Naive thymus-derived CD4-positive, alpha-beta T cell (primary cell): ENCODE data around the gene LYZL6. TPM values are rescaled to one million over a fixed set of nuclear protein-coding genes. Genes with fewer than 3 reads are reported as not detected.

Source experiments
- ATAC-seq: fragments of 150-1000 bp; cut with Tn5 transposase; 2 replicates; pipeline ENCODE4 v1.10.0; 2021; ENCODE audit warnings: mild to moderate bottlenecking, moderate library complexity
- CTCF ChIA-PET: fragments of 350-600 bp; sonication (Branson Sonifier 250); formaldehyde crosslinking; loops from one replicate; lab custom pipeline; 2021; ENCODE audit warnings: antibody characterized with exemption; lab: Charles Lee
- POLR2A ChIA-PET: fragments of 350-600 bp; sonication (Branson Sonifier 250); formaldehyde crosslinking; loops from one replicate; lab custom pipeline; 2021; ENCODE audit warnings: antibody characterized with exemption, inconsistent platforms; lab: Charles Lee
- DNase-seq, 9 donors: peaks; one replicate each; pipeline versions ENCODE4 v3.0.0 to v3.0.0-alpha.2; 2020 to 2022; ENCODE audit warnings: mixed read lengths in 1 of 9
- H3K27ac ChIP-seq: one replicate; pipeline ENCODE4 v1.7.0; 2013; ENCODE audit warnings: mild to moderate bottlenecking, low read depth, low read length, moderate library complexity
- H3K27me3 ChIP-seq, 2 donors: one replicate each; pipeline ENCODE4 v1.7.0; 2013; ENCODE audit warnings: low read length in 2 of 2, mild to moderate bottlenecking in 2 of 2, moderate library complexity in 2 of 2; ENCODE audit not compliant: control insufficient read depth in 2 of 2, insufficient read depth in 2 of 2
- H3K36me3 ChIP-seq, 3 experiments: 1 replicate in 2 of 3; 2 replicates in 1 of 3; pipeline ENCODE4 v1.7.0; 2013; ENCODE audit warnings: low read length in 3 of 3, mild to moderate bottlenecking in 3 of 3, moderate library complexity in 1 of 3; ENCODE audit not compliant: insufficient read depth in 3 of 3, control insufficient read depth in 2 of 3
- H3K4me1 ChIP-seq, 2 donors: one replicate each; pipeline ENCODE4 v1.7.0; 2013; ENCODE audit warnings: low read length in 2 of 2, mild to moderate bottlenecking in 2 of 2, moderate library complexity in 1 of 2; ENCODE audit not compliant: control insufficient read depth in 2 of 2, insufficient read depth in 2 of 2
- H3K4me3 ChIP-seq: 2 replicates; pipeline ENCODE4 v1.7.0; 2013; ENCODE audit warnings: mild to moderate bottlenecking, low read length
- H3K9me3 ChIP-seq, 3 experiments: 1 replicate in 2 of 3; 2 replicates in 1 of 3; pipeline ENCODE4 v1.7.0; 2013; ENCODE audit warnings: low read length in 3 of 3; ENCODE audit not compliant: control insufficient read depth in 2 of 3
- H3K27ac Mint-ChIP-seq, 9 donors: one replicate each; pipeline ENCODE4 v1.8.0; 2020 to 2022; ENCODE audit warnings: mixed read lengths in 9 of 9, mild to moderate bottlenecking in 8 of 9, moderate library complexity in 5 of 9, inconsistent platforms in 2 of 9
- H3K27me3 Mint-ChIP-seq, 5 donors: one replicate each; pipeline ENCODE4 v1.8.0; 2021 to 2022; ENCODE audit warnings: mixed read lengths in 5 of 5, mild to moderate bottlenecking in 1 of 5
- H3K36me3 Mint-ChIP-seq, 5 donors: one replicate each; pipeline ENCODE4 v1.8.0; 2020 to 2022; ENCODE audit warnings: mixed read lengths in 5 of 5, mild to moderate bottlenecking in 3 of 5, inconsistent platforms in 1 of 5
- H3K4me1 Mint-ChIP-seq, 7 donors: one replicate each; pipeline ENCODE4 v1.8.0; 2020 to 2022; ENCODE audit warnings: mixed read lengths in 7 of 7, mild to moderate bottlenecking in 3 of 7, inconsistent platforms in 1 of 7
- H3K4me3 Mint-ChIP-seq, 10 donors: one replicate each; pipeline ENCODE4 v1.8.0; 2020 to 2022; ENCODE audit warnings: mild to moderate bottlenecking in 10 of 10, mixed read lengths in 10 of 10, moderate library complexity in 6 of 10, inconsistent platforms in 2 of 10
- H3K9me3 Mint-ChIP-seq, 11 donors: one replicate each; pipeline ENCODE4 v1.8.0; 2020 to 2022; ENCODE audit warnings: mixed read lengths in 11 of 11, mild to moderate bottlenecking in 4 of 11, inconsistent platforms in 1 of 11, moderate library complexity in 1 of 11
- intact Hi-C, 2 donors: fragments of 100-400 bp; cut with micrococcal nuclease; formaldehyde crosslinking; loops; one replicate each; pipeline ENCODE4 v1.15.1; 2023
- polyA plus RNA-seq, 2 donors: library from polyadenylated mRNA; unstranded; fragments of 300-500 nt; fragmentation: Illumina TruSeq; gene quantifications; one replicate each; pipeline ENCODE4 v1.2.3, GENCODE V29; 2021
- total RNA-seq, 6 experiments: library from RNA in 5 of 6; stranded (reverse) in 5 of 6; gene quantifications; 1 replicate in 5 of 6; 2 replicates in 1 of 6; pipeline ENCODE4 v1.2.3 and lab custom pipeline; 2021 to 2026

The LYZL6 gene
- total and polyA plus RNA-seq, 7 experiments from 2014 or later: not detected

- Histone ChIP-seq H3K27me3 (no peaks in the 10 kb centered on the region), H3K4me3 (no peak overlapping the region), H3K9me3 (no peaks in the 10 kb centered on the region), H3K27ac (no peak overlapping the region), H3K36me3 (no peaks in the 10 kb centered on the region), H3K4me1 (no peaks in the 10 kb centered on the region)
- CTCF ChIA-PET: no interaction called here
- Mint-ChIP-seq H3K4me3 (no peak overlapping the region), H3K27ac (no peak overlapping the region), H3K4me1 (peaks cover 0 to 5% (median 0%) of the 10 kb centered on the region in 7 donors), H3K27me3 (peaks cover 0 to 10% (median 0%) of the 10 kb centered on the region in 5 donors), H3K9me3 (no peaks in the 10 kb centered on the region), H3K36me3 (no peaks in the 10 kb centered on the region)
- ATAC-seq (no peak), DNase-seq (no peak)
- intact Hi-C loops: no loop called here
- POLR2A ChIA-PET: no interaction called here
These were observed 7.5 kb downstream of the LYZL6 start for GRCh38 chr17:35936063-35936462.

GRCh38 chr17:35934760-35935159, 8.8 kb downstream of the LYZL6 start:
- intact Hi-C loops: loop anchor here in 1 of 2 donors (5.0 kb wide), 2 partner anchors 37 to 172 kb away; partner anchors contain the start of gene C17orf50
- ATAC-seq (no peak), DNase-seq (no peak)
- Mint-ChIP-seq H3K4me3 (no peak overlapping the region), H3K27me3 (peaks cover 0 to 8% (median 0%) of the 10 kb centered on the region in 5 donors), H3K36me3 (no peaks in the 10 kb centered on the region), H3K9me3 (no peaks in the 10 kb centered on the region), H3K27ac (peak overlapping the region in 1 of 9 donors; percentile 50), H3K4me1 (peaks cover 6 to 17% (median 11%) of the 10 kb centered on the region in 7 donors)
- Histone ChIP-seq H3K4me1 (no peaks in the 10 kb centered on the region), H3K36me3 (no peaks in the 10 kb centered on the region), H3K27me3 (no peaks in the 10 kb centered on the region), H3K27ac (no peak overlapping the region), H3K4me3 (no peak overlapping the region), H3K9me3 (no peaks in the 10 kb centered on the region)
- POLR2A ChIA-PET: interaction anchor here (0.6 kb wide), 1 partner anchor 158 kb away, joined by 3 read pairs; no protein-coding TSS in a partner anchor
- CTCF ChIA-PET: no interaction called here

DNA sequence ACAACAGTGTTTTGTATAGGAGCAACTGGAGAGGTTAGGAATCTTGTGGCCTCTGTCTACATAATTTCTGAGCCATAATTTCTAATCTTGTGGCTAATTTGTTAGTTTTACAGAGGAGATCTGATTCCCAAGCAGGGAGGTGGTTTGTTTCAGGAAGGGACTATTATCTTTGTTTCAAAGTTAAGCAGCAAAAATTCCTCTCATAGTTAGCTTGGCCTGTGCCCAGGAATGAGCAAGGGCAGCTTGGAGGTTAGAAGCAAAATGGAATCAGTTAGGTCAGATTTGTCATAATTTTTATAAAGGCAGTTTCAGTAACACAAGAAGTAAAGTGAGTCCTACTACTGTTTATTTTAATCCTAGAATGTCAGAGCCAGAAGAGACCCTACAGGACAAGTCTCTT, 10.9 kb downstream of the LYZL6 start:
- peaks cover 6 to 28% (median 13%) of the 10 kb centered on the region in 7 donors for H3K4me1 Mint-ChIP-seq
- H3K36me3 Mint-ChIP-seq: peaks cover 0 to 7% (median 0%) of the 10 kb centered on the region in 5 donors
- H3K36me3 ChIP-seq: no peaks in the 10 kb centered on the region
- H3K9me3 ChIP-seq: no peaks in the 10 kb centered on the region
- no peak overlapping the region for H3K4me3 Mint-ChIP-seq
- ChIA-PET POLR2A (no interaction called here), CTCF (interaction anchor here (0.7 kb wide), 1 partner anchor 31 kb away, joined by 3 read pairs; no protein-coding TSS in a partner anchor)
- no peaks in the 10 kb centered on the region for H3K27me3 ChIP-seq
- DNase-seq (no peak), ATAC-seq (no peak)
- H3K9me3 Mint-ChIP-seq: no peaks in the 10 kb centered on the region
- H3K4me1 ChIP-seq: no peaks in the 10 kb centered on the region
- H3K27ac Mint-ChIP-seq: no peak overlapping the region
- peaks cover 0 to 8% (median 0%) of the 10 kb centered on the region in 5 donors for H3K27me3 Mint-ChIP-seq
- no peak overlapping the region for H3K4me3 ChIP-seq
- intact Hi-C loops: loop anchor here in 1 of 2 donors (5.0 kb wide), 2 partner anchors 35 to 170 kb away; partner anchors contain the start of gene C17orf50
- H3K27ac ChIP-seq: no peak overlapping the region

GRCh38 chr17:35931794-35932425, 11.6 kb downstream of the LYZL6 start:
- Mint-ChIP-seq H3K36me3 (peaks cover 0 to 7% (median 0%) of the 10 kb centered on the region in 5 donors), H3K4me3 (peak overlapping the region in 1 of 10 donors; percentile 54), H3K27me3 (peaks cover 0 to 8% (median 0%) of the 10 kb centered on the region in 5 donors), H3K4me1 (peaks cover 6 to 29% (median 13%) of the 10 kb centered on the region in 7 donors), H3K27ac (no peak overlapping the region), H3K9me3 (no peaks in the 10 kb centered on the region)
- H3K36me3 ChIP-seq: no peaks in the 10 kb centered on the region
- H3K27ac ChIP-seq: no peak overlapping the region
- ChIA-PET POLR2A (no interaction called here), CTCF (interaction anchor here (0.7 kb wide), 1 partner anchor 32 kb away, joined by 3 read pairs; no protein-coding TSS in a partner anchor)
- no peak for DNase-seq
- no peaks in the 10 kb centered on the region for H3K4me1 ChIP-seq
- no peak for ATAC-seq
- no peak overlapping the region for H3K4me3 ChIP-seq
- H3K9me3 ChIP-seq: no peaks in the 10 kb centered on the region
- no peaks in the 10 kb centered on the region for H3K27me3 ChIP-seq
- intact Hi-C loops: loop anchor here in 1 of 2 donors (2.0 to 5.0 kb wide), 3 partner anchors 35 to 170 kb away; partner anchors contain the start of genes C17orf50 and CCL5

GRCh38 chr17:35930211-35931065, 13.1 kb downstream of the LYZL6 start, which contains the start of gene RDM1:
Gene RDM1, minus strand, starts transcription at chr17:35930773. Its CDS starts 46 bp downstream, at chr17:35930727.
- Histone ChIP-seq H3K27ac (no peak within 1 kb of the TSS), H3K9me3 (no peaks in the 10 kb centered on the region), H3K27me3 (no peaks in the 10 kb centered on the region), H3K36me3 (no peaks in the 10 kb centered on the region), H3K4me3 (peak within 1 kb of the TSS; percentile 61), H3K4me1 (no peaks in the 10 kb centered on the region)
- Mint-ChIP-seq H3K27me3 (peaks cover 0 to 8% (median 0%) of the 10 kb centered on the region in 5 donors), H3K36me3 (peaks cover 0 to 13% (median 0%) of the 10 kb centered on the region in 5 donors), H3K27ac (peak within 1 kb of the TSS in 5 of 9 donors; percentile 55 to 92 (median 72)), H3K9me3 (no peaks in the 10 kb centered on the region), H3K4me3 (peak within 1 kb of the TSS; percentile 82 to 91 (median 85)), H3K4me1 (peaks cover 6 to 29% (median 13%) of the 10 kb centered on the region in 7 donors)
- intact Hi-C loops: loop anchor here in 1 of 2 donors (2.0 to 5.0 kb wide), 3 partner anchors 33 to 168 kb away; partner anchors contain the start of genes C17orf50 and CCL5
- DNase-seq (peak; percentile 59 to 93 (median 70)), ATAC-seq (peak; percentile 89)
- ChIA-PET CTCF (no interaction called here), POLR2A (no interaction called here)

DNA sequence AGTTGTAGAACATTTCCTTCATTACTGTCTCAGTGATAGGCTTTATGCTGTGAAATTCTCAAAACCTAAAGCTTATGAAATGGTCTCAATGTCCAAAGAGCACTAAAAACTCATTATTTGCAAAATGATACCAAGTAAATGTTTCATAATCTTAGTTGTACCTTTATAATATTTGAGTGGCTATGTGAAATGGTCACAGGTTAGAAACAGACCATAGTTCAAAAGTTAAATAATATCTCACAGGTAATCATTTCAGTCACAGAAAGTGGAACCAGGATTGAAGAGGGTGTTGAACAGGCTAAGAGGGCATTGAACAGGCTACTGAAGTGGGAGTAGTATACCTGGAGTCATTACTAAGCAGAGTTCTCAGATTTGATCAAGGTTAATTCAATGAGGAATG, 15.8 kb downstream of the LYZL6 start:
- no peaks in the 10 kb centered on the region for H3K27me3 ChIP-seq
- ATAC-seq: no peak
- H3K9me3 Mint-ChIP-seq: no peaks in the 10 kb centered on the region
- peaks cover 0 to 27% (median 0%) of the 10 kb centered on the region in 5 donors for H3K36me3 Mint-ChIP-seq
- H3K4me1 Mint-ChIP-seq: peaks cover 6 to 35% (median 13%) of the 10 kb centered on the region in 7 donors
- H3K4me3 ChIP-seq: no peak overlapping the region
- POLR2A ChIA-PET: no interaction called here
- intact Hi-C loops: no loop called here
- CTCF ChIA-PET: no interaction called here
- H3K27ac ChIP-seq: no peak overlapping the region
- peaks cover 0 to 14% of the 10 kb centered on the region in 2 donors for H3K4me1 ChIP-seq
- no peaks in the 10 kb centered on the region for H3K9me3 ChIP-seq
- H3K27ac Mint-ChIP-seq: no peak overlapping the region
- H3K27me3 Mint-ChIP-seq: peaks cover 0 to 8% (median 0%) of the 10 kb centered on the region in 5 donors
- H3K36me3 ChIP-seq: no peaks in the 10 kb centered on the region
- H3K4me3 Mint-ChIP-seq: no peak overlapping the region
- DNase-seq: no peak
